Heart left ventricle (tissue), 13 donors: ENCODE measurements around the gene ARHGEF40.

Experiments
- POLR2A ChIP-seq, 2 donors: fragments of 450-650 bp; IDR thresholded peaks; one replicate each; pipeline ENCODE4 v1.6.1; 2017; ENCODE audit warnings: antibody characterized with exemption in 2 of 2, mild to moderate bottlenecking in 2 of 2, moderate library complexity in 2 of 2
- TF ChIP-seq, protein P1 (sequence below), 12 donors: fragments of 200-600 bp; sonication (generic) in 4 of 12; IDR thresholded peaks; one replicate each; pipeline versions ENCODE4 v1.5.0 to v1.8.0; 2018 to 2022; ENCODE audit warnings: antibody characterized with exemption in 12 of 12, mild to moderate bottlenecking in 5 of 12
- donor health status: ischemic (EF 13 %, LVEDD 7.1; RV severe dilation, severe dysfunction).
- donor health status: DM: no; HTN: yes; CAD: no.
- donor health status: DM: no; HTN: no; CAD: no.
- donor health status: ischemic (EF 25% LVEDD 6.9; RV normal size, moderate dysfunction).
- donor health status: ischemic (EF 25% LVEDD 5.7; RV mildly dilated, moderate dysfunction).
- donor health status: ischemic (EF 35%, LVEDD 5.7; RV mildly dilated, moderate dysfunction).
- donor health status: nonischemic (EF 11% LVEDD 7.7; RV severe dilation, severe dysfunction).
- donor health status: DM: yes; HTN: yes; CAD: no.
- donor health status: PGD.
- donor health status: ischemic (EF 29% LVEDD 5.4; RV normal size, mild dysfunction).
- donor health status: nonischemic (EF 23%, LVEDD 6.1; RV moderate dilation, normal function).

DNA sequence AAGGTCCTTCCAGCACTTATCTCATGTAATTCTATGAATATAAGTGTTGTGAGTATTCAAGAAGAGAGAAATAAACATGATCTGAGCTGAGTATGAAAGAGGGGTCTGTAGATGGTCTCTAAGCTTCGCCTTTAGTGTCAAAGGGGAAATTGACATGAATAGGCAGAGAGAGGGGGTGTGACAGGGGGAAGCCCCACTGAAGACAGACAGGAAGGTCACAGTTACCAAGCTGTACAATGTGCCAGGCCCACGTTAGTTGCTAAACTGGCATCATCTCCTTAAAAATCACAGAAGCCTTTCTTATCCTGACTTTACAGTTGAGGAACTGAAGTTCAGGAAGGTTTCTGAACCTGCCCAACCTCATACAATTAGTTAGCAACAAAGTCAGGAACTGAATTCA is 7.6 kb downstream of the ARHGEF40 start:
- TF ChIP-seq, protein P1, sequence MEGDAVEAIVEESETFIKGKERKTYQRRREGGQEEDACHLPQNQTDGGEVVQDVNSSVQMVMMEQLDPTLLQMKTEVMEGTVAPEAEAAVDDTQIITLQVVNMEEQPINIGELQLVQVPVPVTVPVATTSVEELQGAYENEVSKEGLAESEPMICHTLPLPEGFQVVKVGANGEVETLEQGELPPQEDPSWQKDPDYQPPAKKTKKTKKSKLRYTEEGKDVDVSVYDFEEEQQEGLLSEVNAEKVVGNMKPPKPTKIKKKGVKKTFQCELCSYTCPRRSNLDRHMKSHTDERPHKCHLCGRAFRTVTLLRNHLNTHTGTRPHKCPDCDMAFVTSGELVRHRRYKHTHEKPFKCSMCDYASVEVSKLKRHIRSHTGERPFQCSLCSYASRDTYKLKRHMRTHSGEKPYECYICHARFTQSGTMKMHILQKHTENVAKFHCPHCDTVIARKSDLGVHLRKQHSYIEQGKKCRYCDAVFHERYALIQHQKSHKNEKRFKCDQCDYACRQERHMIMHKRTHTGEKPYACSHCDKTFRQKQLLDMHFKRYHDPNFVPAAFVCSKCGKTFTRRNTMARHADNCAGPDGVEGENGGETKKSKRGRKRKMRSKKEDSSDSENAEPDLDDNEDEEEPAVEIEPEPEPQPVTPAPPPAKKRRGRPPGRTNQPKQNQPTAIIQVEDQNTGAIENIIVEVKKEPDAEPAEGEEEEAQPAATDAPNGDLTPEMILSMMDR (IDR thresholded peaks at IDR 0.05), result no peak
- TF ChIP-seq POLR2A (IDR thresholded peaks at IDR 0.05), result no peak
